Measurements from ENCODE around the gene CEACAM21. TPM values are rescaled to one million over a fixed set of nuclear protein-coding genes. Genes with fewer than 3 reads are reported as not detected.

The CEACAM21 gene
- total RNA-seq, 4 donors from 2014 or later = 1.7 to 9.9 (median 2.5) TPM; not detected in 1

DNA sequence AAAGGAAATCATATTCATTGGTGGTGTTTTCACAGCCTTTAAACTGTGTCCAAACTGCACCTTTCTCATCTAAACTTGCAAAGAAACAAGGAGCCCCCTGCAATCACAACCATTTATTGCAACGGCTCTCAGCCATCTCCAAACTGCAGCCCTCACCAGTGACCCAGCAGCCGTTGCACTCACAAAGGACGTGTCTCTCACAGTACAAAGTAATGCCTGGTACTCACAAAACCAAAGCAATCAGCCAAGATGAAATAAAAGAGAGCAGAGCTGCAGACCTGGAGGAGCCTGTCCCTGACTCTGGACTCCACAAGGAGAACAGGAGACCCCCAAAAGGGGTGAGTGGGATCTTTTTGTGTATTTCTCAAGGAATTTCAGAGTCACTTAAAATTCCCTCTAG is 20.2 kb upstream of the CEACAM21 start:
- Histone ChIP-seq H3K27ac (peak overlapping the region in 3 of 4 donors; percentile 0 to 42 (median 36)), H3K4me1 (peaks cover 0 to 14% (median 2%) of the 10 kb centered on the region in 4 donors), H3K27me3 (no peaks in the 10 kb centered on the region), H3K36me3 (no peaks in the 10 kb centered on the region), H3K4me3 (no peak overlapping the region), H3K9me3 (no peaks in the 10 kb centered on the region)
- no peak for DNase-seq
- TF ChIP-seq CTCF (IDR thresholded peaks at IDR 0.05) = no peak
- TF ChIP-seq POLR2A (IDR thresholded peaks at IDR 0.05) = no peak

DNA sequence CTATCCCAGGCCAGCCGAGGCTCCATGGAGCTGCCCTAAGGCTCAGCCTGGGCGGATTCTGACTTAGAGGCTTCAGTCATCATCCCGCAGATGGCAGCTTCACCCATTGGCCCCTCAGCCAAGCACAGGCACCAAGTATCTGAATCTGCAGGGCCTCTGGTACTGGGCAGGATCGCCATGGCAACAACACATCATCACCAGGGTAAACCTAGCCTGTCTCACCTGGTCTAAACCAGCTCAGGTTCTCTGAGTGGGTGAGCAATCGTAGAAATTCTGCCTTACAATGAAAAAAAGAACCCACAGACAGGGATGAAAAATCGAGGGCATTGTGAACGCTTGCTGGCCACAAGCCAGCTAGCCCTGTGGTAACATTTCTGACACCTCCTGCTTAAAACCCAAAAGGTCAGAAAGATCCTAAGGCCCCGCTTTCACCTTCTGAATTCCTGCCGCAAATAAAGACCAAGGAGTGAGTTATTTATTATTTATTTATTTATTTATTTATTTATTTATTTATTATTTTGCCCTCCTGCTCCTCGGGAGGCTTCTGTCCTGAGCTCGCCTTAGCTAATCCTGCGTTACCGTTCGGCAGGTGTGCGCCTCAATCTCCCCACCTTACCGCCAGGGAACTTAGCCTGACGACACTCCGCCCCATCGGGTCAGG is 12.0 kb upstream of the CEACAM21 start:
- TF ChIP-seq POLR2A (IDR thresholded peaks at IDR 0.05) = no peak
- TF ChIP-seq CTCF (IDR thresholded peaks at IDR 0.05) = no peak
- Histone ChIP-seq H3K4me3 (peak overlapping the region in 1 of 4 donors; percentile 10), H3K27ac (peak overlapping the region in 1 of 4 donors; percentile 66), H3K9me3 (no peaks in the 10 kb centered on the region), H3K27me3 (peaks cover 0 to 14% of the 10 kb centered on the region in 2 donors), H3K36me3 (no peaks in the 10 kb centered on the region), H3K4me1 (peaks cover 0 to 20% (median 7%) of the 10 kb centered on the region in 4 donors)
- no peak for DNase-seq

DNA sequence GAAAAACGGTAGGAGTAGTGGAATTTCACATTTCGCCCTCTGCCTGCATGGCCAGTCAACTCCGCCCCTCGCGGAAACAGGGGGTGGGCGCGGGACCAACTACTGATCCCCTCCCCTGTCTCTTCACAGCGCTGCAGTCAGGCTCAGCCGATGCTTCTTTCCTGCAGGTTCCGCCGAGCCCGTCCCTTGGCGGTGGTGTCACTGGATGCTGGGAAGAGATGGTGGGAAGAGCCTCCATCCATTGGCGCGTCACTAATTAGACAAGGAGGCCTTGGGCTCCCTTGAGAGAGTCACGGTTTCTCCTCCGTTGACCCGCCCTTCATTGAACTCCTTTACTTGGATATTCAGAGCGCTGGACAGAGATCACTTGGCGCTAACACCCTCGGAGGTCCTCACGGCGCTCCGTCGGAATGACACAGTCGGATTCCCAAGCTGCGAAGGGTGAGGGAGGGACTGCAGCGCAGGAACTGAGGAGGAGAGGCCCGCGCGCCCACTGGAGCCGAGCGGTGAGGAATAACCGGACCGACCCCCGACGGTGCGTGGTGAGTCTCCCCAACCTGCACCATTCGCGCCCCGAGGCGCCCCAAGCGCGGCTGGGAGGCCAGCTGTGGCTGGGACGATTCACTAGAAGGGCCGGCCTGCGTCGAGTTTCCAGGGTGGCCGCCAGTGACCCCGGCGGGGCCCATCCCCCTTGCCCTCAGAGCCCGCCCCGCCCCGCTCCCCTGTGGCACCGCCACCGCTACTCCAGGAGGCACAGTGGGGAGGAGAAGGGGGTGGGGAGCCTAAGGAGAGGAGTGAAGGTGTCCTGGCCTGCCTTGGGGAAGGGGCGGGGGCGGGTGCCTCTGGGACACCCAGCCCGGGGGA is 11.2 kb upstream of the CEACAM21 start:
- DNase-seq = no peak
- Histone ChIP-seq H3K4me3 (peak overlapping the region in 2 of 4 donors; percentile 10 to 16), H3K36me3 (no peaks in the 10 kb centered on the region), H3K27ac (no peak overlapping the region), H3K4me1 (peaks cover 0 to 20% (median 5%) of the 10 kb centered on the region in 4 donors), H3K9me3 (no peaks in the 10 kb centered on the region), H3K27me3 (peaks cover 0 to 14% of the 10 kb centered on the region in 2 donors)
- TF ChIP-seq CTCF (IDR thresholded peaks at IDR 0.05) (no peak), POLR2A (IDR thresholded peaks at IDR 0.05) (no peak)

- Histone ChIP-seq H3K36me3 (no peaks in the 10 kb centered on the region), H3K27me3 (peaks cover 0 to 14% of the 10 kb centered on the region in 2 donors), H3K4me1 (peaks cover 0 to 20% (median 5%) of the 10 kb centered on the region in 4 donors), H3K4me3 (peak overlapping the region in 1 of 4 donors; percentile 16), H3K9me3 (no peaks in the 10 kb centered on the region), H3K27ac (no peak overlapping the region)
- TF ChIP-seq POLR2A (IDR thresholded peaks at IDR 0.05) (no peak), CTCF (IDR thresholded peaks at IDR 0.05) (no peak)
- DNase-seq = no peak
Observed at GRCh38 chr19:41565379-41565720, 10.6 kb upstream of the CEACAM21 start.

DNA sequence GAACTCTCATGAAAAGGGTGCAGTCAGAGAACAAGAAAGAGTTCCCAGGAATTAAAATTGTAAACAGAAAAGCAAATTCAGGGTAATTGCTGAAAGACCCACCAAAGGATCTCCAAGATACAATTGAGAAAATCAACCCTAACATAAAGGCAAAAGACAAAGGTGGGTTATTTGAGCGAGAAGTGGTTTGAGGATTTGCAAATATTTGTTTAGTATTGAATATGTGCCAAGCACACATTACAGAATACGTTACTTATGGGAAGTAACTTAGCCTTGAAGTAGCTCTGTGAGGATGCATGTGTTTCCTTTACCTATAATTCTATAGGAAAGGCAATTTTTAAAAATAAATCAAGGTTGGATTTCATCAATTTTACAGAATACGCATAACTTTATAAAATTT is 10.0 kb upstream of the CEACAM21 start:
- Histone ChIP-seq H3K27me3 (peaks cover 0 to 14% of the 10 kb centered on the region in 2 donors), H3K27ac (no peak overlapping the region), H3K9me3 (no peaks in the 10 kb centered on the region), H3K36me3 (no peaks in the 10 kb centered on the region), H3K4me1 (peaks cover 0 to 20% (median 5%) of the 10 kb centered on the region in 4 donors), H3K4me3 (no peak overlapping the region)
- TF ChIP-seq CTCF (IDR thresholded peaks at IDR 0.05) (no peak), POLR2A (IDR thresholded peaks at IDR 0.05) (no peak)
- no peak for DNase-seq

Measured in Peyer's patch (tissue), 4 donors.